H1 (cell line): ENCODE results near the gene AP2A1. TPM values are rescaled to one million over a fixed set of nuclear protein-coding genes. Genes with fewer than 3 reads are reported as not detected.
A peak's percentile ranks its signal among the peaks of the same experiment; 100 is the strongest.

ENCODE experiments used
- CBX5 ChIP-seq: fragments of 300-800, 300-1000 bp; sonication (generic); IDR thresholded peaks from 2 replicates; pipeline ENCODE4 v1.7.1; 2016; ENCODE audit warnings: antibody characterized with exemption, low read length, low read depth
- EP300 ChIP-seq, 2 experiments: IDR thresholded peaks; 1 replicate in 1 of 2; 2 replicates in 1 of 2; pipeline ENCODE4 v1.6.1; 2011 to 2012; ENCODE audit warnings: low read depth in 2 of 2, low read length in 2 of 2, mild to moderate bottlenecking in 2 of 2, borderline replicate concordance in 1 of 2, inconsistent platforms in 1 of 2, moderate library complexity in 1 of 2
- RNF2 ChIP-seq: fragments of 200-900, 300-1000 bp; sonication (generic); IDR thresholded peaks from 2 replicates; pipeline ENCODE4 v1.7.1; 2016; ENCODE audit warnings: borderline replicate concordance, low read depth, mild to moderate bottlenecking, antibody characterized with exemption, low read length; ENCODE audit not compliant: poor library complexity, severe bottlenecking; ENCODE audit errors: missing control alignments
- SIRT6 ChIP-seq: IDR thresholded peaks from one replicate; pipeline ENCODE4 v1.7.1; 2012; ENCODE audit warnings: low read length, inconsistent platforms
- TAF1 ChIP-seq: IDR thresholded peaks from 2 replicates; pipeline ENCODE4 v1.6.1; 2011; ENCODE audit warnings: mild to moderate bottlenecking, low read depth, low read length
- USF2 ChIP-seq: IDR thresholded peaks from 2 replicates; pipeline ENCODE4 v1.6.1; 2011; ENCODE audit warnings: low read length, improper control_type of control experiment
- YY1 ChIP-seq: IDR thresholded peaks from 2 replicates; pipeline ENCODE4 v1.6.1; 2011; ENCODE audit warnings: low read depth, mild to moderate bottlenecking, low read length
- polyA plus RNA-seq, 7 experiments: library from polyadenylated mRNA; depleted of rRNA in 3 of 7; stranded (reverse) in 5 of 7; unstranded in 2 of 7; fragments of >200 nt in 5 of 7; fragments of 200-250 nt in 2 of 7; gene quantifications; 1 replicate in 5 of 7; 2 replicates in 1 of 7; 4 replicates in 1 of 7; pipeline versions ENCODE4 v1.2.1 to v1.2.3, GENCODE V29; 2011 to 2013; ENCODE audit warnings: missing spikeins in 2 of 7, mixed read lengths in 2 of 7
- total RNA-seq: library from RNA; stranded (reverse); fragmentation: NEBNext Ultra II Directional; extraction: Animal tissue kit (Norgen Biotek cat#: 25700); gene quantifications from 2 replicates; pipeline ENCODE4 v1.2.1, GENCODE V29; 2021
- TF ChIP-seq, protein P1 (sequence below): fragments of 300-600 bp; sonication (generic); IDR thresholded peaks from 2 replicates; pipeline ENCODE4 v1.7.1; 2012; ENCODE audit warnings: low read length, moderate library complexity, mild to moderate bottlenecking, inconsistent platforms; ENCODE audit not compliant: insufficient replicate concordance
- TF ChIP-seq, protein P2 (sequence below): IDR thresholded peaks from 2 replicates; pipeline ENCODE4 v1.6.1; 2012; ENCODE audit warnings: inconsistent platforms

The AP2A1 gene
- total and polyA plus RNA-seq, 2 of the 8 experiments (the other 6 are each of a cell fraction or from before 2014, with no cell fraction given): 105 to 106 TPM

GRCh38 chr19:49749055-49749716 is 17.6 kb upstream of the AP2A1 start (continued):
- TF ChIP-seq, protein P1, sequence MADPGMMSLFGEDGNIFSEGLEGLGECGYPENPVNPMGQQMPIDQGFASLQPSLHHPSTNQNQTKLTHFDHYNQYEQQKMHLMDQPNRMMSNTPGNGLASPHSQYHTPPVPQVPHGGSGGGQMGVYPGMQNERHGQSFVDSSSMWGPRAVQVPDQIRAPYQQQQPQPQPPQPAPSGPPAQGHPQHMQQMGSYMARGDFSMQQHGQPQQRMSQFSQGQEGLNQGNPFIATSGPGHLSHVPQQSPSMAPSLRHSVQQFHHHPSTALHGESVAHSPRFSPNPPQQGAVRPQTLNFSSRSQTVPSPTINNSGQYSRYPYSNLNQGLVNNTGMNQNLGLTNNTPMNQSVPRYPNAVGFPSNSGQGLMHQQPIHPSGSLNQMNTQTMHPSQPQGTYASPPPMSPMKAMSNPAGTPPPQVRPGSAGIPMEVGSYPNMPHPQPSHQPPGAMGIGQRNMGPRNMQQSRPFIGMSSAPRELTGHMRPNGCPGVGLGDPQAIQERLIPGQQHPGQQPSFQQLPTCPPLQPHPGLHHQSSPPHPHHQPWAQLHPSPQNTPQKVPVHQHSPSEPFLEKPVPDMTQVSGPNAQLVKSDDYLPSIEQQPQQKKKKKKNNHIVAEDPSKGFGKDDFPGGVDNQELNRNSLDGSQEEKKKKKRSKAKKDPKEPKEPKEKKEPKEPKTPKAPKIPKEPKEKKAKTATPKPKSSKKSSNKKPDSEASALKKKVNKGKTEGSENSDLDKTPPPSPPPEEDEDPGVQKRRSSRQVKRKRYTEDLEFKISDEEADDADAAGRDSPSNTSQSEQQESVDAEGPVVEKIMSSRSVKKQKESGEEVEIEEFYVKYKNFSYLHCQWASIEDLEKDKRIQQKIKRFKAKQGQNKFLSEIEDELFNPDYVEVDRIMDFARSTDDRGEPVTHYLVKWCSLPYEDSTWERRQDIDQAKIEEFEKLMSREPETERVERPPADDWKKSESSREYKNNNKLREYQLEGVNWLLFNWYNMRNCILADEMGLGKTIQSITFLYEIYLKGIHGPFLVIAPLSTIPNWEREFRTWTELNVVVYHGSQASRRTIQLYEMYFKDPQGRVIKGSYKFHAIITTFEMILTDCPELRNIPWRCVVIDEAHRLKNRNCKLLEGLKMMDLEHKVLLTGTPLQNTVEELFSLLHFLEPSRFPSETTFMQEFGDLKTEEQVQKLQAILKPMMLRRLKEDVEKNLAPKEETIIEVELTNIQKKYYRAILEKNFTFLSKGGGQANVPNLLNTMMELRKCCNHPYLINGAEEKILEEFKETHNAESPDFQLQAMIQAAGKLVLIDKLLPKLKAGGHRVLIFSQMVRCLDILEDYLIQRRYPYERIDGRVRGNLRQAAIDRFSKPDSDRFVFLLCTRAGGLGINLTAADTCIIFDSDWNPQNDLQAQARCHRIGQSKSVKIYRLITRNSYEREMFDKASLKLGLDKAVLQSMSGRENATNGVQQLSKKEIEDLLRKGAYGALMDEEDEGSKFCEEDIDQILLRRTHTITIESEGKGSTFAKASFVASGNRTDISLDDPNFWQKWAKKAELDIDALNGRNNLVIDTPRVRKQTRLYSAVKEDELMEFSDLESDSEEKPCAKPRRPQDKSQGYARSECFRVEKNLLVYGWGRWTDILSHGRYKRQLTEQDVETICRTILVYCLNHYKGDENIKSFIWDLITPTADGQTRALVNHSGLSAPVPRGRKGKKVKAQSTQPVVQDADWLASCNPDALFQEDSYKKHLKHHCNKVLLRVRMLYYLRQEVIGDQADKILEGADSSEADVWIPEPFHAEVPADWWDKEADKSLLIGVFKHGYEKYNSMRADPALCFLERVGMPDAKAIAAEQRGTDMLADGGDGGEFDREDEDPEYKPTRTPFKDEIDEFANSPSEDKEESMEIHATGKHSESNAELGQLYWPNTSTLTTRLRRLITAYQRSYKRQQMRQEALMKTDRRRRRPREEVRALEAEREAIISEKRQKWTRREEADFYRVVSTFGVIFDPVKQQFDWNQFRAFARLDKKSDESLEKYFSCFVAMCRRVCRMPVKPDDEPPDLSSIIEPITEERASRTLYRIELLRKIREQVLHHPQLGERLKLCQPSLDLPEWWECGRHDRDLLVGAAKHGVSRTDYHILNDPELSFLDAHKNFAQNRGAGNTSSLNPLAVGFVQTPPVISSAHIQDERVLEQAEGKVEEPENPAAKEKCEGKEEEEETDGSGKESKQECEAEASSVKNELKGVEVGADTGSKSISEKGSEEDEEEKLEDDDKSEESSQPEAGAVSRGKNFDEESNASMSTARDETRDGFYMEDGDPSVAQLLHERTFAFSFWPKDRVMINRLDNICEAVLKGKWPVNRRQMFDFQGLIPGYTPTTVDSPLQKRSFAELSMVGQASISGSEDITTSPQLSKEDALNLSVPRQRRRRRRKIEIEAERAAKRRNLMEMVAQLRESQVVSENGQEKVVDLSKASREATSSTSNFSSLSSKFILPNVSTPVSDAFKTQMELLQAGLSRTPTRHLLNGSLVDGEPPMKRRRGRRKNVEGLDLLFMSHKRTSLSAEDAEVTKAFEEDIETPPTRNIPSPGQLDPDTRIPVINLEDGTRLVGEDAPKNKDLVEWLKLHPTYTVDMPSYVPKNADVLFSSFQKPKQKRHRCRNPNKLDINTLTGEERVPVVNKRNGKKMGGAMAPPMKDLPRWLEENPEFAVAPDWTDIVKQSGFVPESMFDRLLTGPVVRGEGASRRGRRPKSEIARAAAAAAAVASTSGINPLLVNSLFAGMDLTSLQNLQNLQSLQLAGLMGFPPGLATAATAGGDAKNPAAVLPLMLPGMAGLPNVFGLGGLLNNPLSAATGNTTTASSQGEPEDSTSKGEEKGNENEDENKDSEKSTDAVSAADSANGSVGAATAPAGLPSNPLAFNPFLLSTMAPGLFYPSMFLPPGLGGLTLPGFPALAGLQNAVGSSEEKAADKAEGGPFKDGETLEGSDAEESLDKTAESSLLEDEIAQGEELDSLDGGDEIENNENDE: no peak
- TF ChIP-seq, protein P2, sequence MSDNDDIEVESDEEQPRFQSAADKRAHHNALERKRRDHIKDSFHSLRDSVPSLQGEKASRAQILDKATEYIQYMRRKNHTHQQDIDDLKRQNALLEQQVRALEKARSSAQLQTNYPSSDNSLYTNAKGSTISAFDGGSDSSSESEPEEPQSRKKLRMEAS: peak; percentile 57
- no peak for TF ChIP-seq SIRT6
- TF ChIP-seq TAF1: no peak
- no peak for TF ChIP-seq EP300 (IDR thresholded peaks at IDR 0.05; ENCODE audit: borderline replicate concordance in 1 of 2, low read depth in 2 of 2, low read length in 2 of 2)
- no peak for TF ChIP-seq RNF2
- TF ChIP-seq YY1: no peak
- peak; percentile 95 for TF ChIP-seq USF2
- no peak for TF ChIP-seq CBX5
